GM06990 (cell line): Measurements from ENCODE around the gene RSU1.

Source experiments
- DNase-seq: peaks from one replicate; pipeline ENCODE4 v3.0.0-alpha.2; 2011; ENCODE audit not compliant: insufficient read length; ENCODE audit errors: extremely low read depth
- H3K27me3 ChIP-seq: replicated peaks from 2 replicates; pipeline ENCODE4 v1.6.0; 2011; ENCODE audit warnings: low read length; ENCODE audit not compliant: control insufficient read depth, insufficient read depth
- H3K36me3 ChIP-seq: 2 replicates; pipeline ENCODE4 v1.5.1; 2011; ENCODE audit warnings: low read length; ENCODE audit not compliant: control insufficient read depth, insufficient read depth
- H3K4me3 ChIP-seq: replicated peaks from 2 replicates; pipeline ENCODE4 v1.5.1; 2011; ENCODE audit warnings: low read depth, mild to moderate bottlenecking, control low read depth, low read length
- TF ChIP-seq, protein P1 (sequence below): IDR thresholded peaks from 2 replicates; pipeline ENCODE4 v1.5.1; 2011; ENCODE audit warnings: low read length, control low read depth, mild to moderate bottlenecking, inconsistent platforms; ENCODE audit not compliant: insufficient read depth, poor library complexity, severe bottlenecking

The RSU1 gene

DNA sequence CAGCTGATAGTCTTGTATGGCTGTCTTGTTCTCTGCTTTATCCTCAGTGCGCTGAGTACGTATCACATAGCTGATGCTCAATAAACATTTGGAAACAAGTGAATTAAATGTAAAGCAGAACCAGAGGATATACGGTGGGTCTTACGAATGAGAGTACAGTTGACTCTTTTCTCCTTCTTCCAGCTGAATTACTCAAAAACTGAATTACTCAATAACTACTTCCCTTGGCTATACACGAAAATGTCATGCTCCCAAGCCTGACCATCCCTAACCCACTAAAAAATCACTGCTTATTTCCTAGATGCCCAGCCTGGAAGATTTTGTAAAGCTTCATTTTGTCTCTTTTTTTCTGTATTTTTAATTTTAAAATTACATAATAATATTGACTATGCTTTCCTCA lies 3.2 kb upstream of the RSU1 start:
- Histone ChIP-seq H3K27me3 (no peaks in the 10 kb centered on the region), H3K36me3 (no peaks in the 10 kb centered on the region), H3K4me3 (no peak overlapping the region)
- TF ChIP-seq, protein P1, sequence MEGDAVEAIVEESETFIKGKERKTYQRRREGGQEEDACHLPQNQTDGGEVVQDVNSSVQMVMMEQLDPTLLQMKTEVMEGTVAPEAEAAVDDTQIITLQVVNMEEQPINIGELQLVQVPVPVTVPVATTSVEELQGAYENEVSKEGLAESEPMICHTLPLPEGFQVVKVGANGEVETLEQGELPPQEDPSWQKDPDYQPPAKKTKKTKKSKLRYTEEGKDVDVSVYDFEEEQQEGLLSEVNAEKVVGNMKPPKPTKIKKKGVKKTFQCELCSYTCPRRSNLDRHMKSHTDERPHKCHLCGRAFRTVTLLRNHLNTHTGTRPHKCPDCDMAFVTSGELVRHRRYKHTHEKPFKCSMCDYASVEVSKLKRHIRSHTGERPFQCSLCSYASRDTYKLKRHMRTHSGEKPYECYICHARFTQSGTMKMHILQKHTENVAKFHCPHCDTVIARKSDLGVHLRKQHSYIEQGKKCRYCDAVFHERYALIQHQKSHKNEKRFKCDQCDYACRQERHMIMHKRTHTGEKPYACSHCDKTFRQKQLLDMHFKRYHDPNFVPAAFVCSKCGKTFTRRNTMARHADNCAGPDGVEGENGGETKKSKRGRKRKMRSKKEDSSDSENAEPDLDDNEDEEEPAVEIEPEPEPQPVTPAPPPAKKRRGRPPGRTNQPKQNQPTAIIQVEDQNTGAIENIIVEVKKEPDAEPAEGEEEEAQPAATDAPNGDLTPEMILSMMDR: no peak
- DNase-seq: no peak

DNA sequence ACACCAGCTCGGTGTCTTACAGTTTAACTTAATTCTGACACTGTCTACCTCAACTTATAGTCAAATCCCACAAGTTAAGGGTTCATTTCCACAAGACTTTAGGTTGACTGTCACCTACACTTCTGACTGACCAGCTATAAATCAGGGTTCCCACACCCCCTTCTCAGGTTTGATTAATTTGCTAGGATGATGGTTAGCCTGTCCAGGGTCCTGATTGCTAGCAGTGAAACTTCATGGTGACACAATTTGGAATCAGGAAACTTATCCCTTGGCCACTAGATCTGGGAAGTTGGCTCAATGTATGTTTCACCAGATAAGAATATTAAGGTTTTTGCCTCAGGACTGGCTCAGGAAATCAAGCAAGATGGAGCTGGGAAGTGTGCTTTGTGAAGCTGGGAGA lies 2.8 kb upstream of the RSU1 start:
- Histone ChIP-seq H3K4me3 (no peak overlapping the region), H3K36me3 (no peaks in the 10 kb centered on the region), H3K27me3 (no peaks in the 10 kb centered on the region)
- DNase-seq: no peak
- TF ChIP-seq, protein P1: no peak

DNA sequence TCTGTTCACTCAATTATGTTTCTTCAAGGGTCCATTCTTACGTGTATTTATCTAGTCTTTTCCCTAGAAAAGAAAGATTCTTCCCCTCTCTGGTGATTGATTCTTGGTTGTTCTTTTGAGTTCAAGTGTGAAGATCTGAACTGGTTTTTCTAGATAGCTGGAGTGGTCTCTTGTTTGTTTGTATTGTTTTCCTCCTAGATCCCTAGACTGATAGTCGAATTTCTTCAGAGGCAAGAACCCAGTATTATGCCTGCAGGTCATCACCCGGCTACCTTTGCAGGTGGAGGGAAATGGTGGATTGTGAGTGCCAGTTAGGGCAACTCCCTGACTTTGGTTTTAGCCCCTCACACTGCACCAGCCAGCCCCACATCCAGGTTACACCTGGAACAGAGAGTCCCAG lies 2.2 kb upstream of the RSU1 start:
- Histone ChIP-seq H3K27me3 (no peaks in the 10 kb centered on the region), H3K4me3 (no peak overlapping the region), H3K36me3 (peaks cover 1% of the 10 kb centered on the region; the same call in 1 of the 2 replicates)
- TF ChIP-seq, protein P1: no peak
- DNase-seq: no peak

DNA sequence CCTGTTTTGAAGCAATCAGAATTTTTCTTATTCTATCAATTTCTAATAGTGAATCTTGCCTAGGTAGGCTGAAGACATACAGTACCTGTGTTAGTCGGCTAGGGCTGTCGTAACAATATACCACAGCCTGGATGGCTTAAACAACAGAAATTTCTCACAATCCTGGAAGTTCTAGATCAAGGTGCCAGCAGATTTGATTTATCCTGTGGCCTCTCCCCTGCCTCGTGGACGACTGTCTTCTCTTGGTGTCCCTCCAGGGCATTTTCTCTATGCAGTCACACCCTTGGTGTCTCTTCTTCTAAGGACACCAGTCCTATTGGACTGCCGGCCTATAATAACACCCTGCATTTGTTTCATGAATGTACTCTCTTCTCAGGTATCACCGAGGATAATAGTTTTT lies 1.8 kb upstream of the RSU1 start:
- DNase-seq: no peak
- Histone ChIP-seq H3K27me3 (no peaks in the 10 kb centered on the region), H3K4me3 (no peak overlapping the region), H3K36me3 (peaks cover 1% of the 10 kb centered on the region; the same call in 1 of the 2 replicates)
- TF ChIP-seq, protein P1: no peak

DNA sequence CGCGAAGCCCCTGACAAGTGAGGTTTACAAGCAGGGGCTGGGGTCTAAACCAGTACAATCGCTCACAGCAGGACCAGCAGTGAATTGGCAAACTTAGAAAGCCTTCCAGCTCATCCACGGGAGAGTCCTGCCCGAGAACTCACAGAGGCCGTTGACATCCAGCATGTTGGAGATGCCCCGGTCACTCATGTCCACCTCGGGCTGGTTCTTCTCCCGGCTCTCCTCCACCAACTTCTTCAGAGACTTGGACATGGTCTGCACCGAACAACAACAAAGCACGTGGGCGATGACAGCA lies 447 bp downstream of the RSU1 start:
- Histone ChIP-seq H3K36me3 (peaks cover 1% of the 10 kb centered on the region; the same call in 1 of the 2 replicates), H3K4me3 (peak overlapping the region; percentile 81), H3K27me3 (no peaks in the 10 kb centered on the region)
- no peak for DNase-seq
- TF ChIP-seq, protein P1: no peak

DNA sequence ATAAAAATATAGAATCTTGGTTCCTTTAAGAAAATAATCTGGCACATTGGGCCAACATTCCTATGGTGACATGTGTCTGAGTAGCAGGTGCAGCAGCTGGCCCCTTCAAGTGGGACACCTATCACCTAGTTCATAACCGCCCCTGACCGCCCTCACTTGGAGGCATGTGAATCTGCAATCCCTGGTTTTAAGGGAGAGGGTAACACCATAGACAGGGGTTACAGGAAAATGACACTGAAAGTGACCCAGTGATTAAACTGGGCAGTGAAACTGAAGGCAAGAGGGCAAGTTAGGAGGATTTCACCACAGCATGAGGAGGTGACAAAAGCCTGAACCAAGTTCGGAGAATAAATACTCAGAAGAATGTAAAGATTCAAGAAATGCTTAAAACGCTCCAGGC lies 1.1 kb downstream of the RSU1 start:
- TF ChIP-seq, protein P1: no peak
- H3K27me3 ChIP-seq: no peaks in the 10 kb centered on the region
- DNase-seq: no peak
- H3K4me3 ChIP-seq: peak overlapping the region; percentile 81
- H3K36me3 ChIP-seq: peaks cover 1% of the 10 kb centered on the region; the same call in 1 of the 2 replicates
